Endothelial cell of umbilical vein (primary cell): Measurements from ENCODE around the gene MAML3. TPM values are rescaled to one million over a fixed set of nuclear protein-coding genes. Genes with fewer than 3 reads are reported as not detected.

Experiments used
- BruUV-seq: library from RNA; stranded (reverse); fragments of 400-500 nt; replicated peaks from 2 replicates; lab custom pipeline; 2021; lab: Mats Ljungman, UMichigan
- CTCF ChIA-PET: fragments of 300-600, 350-600 bp; sonication (Branson Sonifier 250); formaldehyde crosslinking; loops from one replicate; lab custom pipeline; 2021; ENCODE audit warnings: antibody characterized with exemption, inconsistent platforms; lab: Charles Lee
- POLR2A ChIA-PET: fragments of 300-600, 350-600 bp; sonication (Branson Sonifier 250); formaldehyde crosslinking; loops from one replicate; lab custom pipeline; 2021; ENCODE audit warnings: antibody characterized with exemption, inconsistent platforms; lab: Charles Lee
- DNase-seq: peaks from one replicate; pipeline ENCODE4 v3.0.0-alpha.2; 2011; ENCODE audit warnings: low read depth, low spot score
- FAIRE-seq: peaks from 2 replicates; lab custom pipeline; 2011; peaks lifted over from hg19 to GRCh38; lab: Jason Lieb, UNC
- H2AFZ ChIP-seq: 2 replicates; pipeline ENCODE4 v1.6.0; 2012; ENCODE audit warnings: low read depth, low read length, control low read depth, inconsistent platforms
- H3K27ac ChIP-seq: 2 replicates; pipeline ENCODE4 v1.5.1; 2011; ENCODE audit warnings: low read depth, mild to moderate bottlenecking, control low read depth, low read length, moderate library complexity; ENCODE audit not compliant: insufficient read depth
- H3K27me3 ChIP-seq, 2 experiments: 2 replicates each; pipeline versions ENCODE4 v1.6.0 to v1.6.1; 2011; ENCODE audit warnings: low read length in 2 of 2, mixed read lengths in 1 of 2; ENCODE audit not compliant: control insufficient read depth in 2 of 2, insufficient read depth in 2 of 2
- H3K36me3 ChIP-seq, 2 experiments: 2 replicates in 1 of 2; 3 replicates in 1 of 2; pipeline ENCODE4 v1.5.1; 2011; ENCODE audit warnings: low read length in 2 of 2, mild to moderate bottlenecking in 1 of 2, moderate library complexity in 1 of 2; ENCODE audit not compliant: control insufficient read depth in 2 of 2, insufficient read depth in 2 of 2; ENCODE audit errors: extremely low read depth in 1 of 2
- H3K4me1 ChIP-seq: 3 replicates; pipeline ENCODE4 v1.5.1; 2011; ENCODE audit warnings: mild to moderate bottlenecking, low read length; ENCODE audit not compliant: control insufficient read depth, insufficient read depth; ENCODE audit errors: extremely low read depth
- H3K4me2 ChIP-seq: 2 replicates; pipeline ENCODE4 v1.6.1; 2011; ENCODE audit warnings: low read length, control low read depth, mixed read lengths; ENCODE audit not compliant: insufficient read depth
- H3K4me3 ChIP-seq, 3 experiments: fragments of 200-600 bp in 1 of 3; sonication (generic), shearing (Covaris generic) in 1 of 3; replicated peaks in 1 of 3; 2 replicates each; pipeline ENCODE4 v1.5.1; 2011 to 2016; ENCODE audit warnings: control low read depth in 3 of 3, low read length in 3 of 3, mild to moderate bottlenecking in 2 of 3, inconsistent platforms in 1 of 3, low read depth in 1 of 3, moderate library complexity in 1 of 3; ENCODE audit not compliant: insufficient read depth in 1 of 3
- H3K79me2 ChIP-seq: 2 replicates; pipeline ENCODE4 v1.6.0; 2012; ENCODE audit warnings: low read length, inconsistent platforms; ENCODE audit not compliant: control insufficient read depth, insufficient read depth
- H3K9ac ChIP-seq: replicated peaks from 2 replicates; pipeline ENCODE3; 2011; ENCODE audit warnings: low read length, control low read depth; ENCODE audit not compliant: insufficient read depth; ENCODE audit errors: extremely low read depth
- H3K9me1 ChIP-seq: replicated peaks from 3 replicates; pipeline ENCODE4 v1.6.0; 2011; ENCODE audit warnings: mild to moderate bottlenecking, low read length; ENCODE audit not compliant: control insufficient read depth, insufficient read depth; ENCODE audit errors: extremely low read depth
- H3K9me3 ChIP-seq: replicated peaks from 2 replicates; pipeline ENCODE4 v1.5.1; 2012; ENCODE audit warnings: low read length, inconsistent platforms; ENCODE audit not compliant: control insufficient read depth, insufficient read depth
- H4K20me1 ChIP-seq: replicated peaks from 2 replicates; pipeline ENCODE3; 2011; ENCODE audit warnings: mild to moderate bottlenecking, low read length; ENCODE audit not compliant: control insufficient read depth, insufficient read depth; ENCODE audit errors: extremely low read depth
- CTCF ChIP-seq, 2 donors: IDR thresholded peaks; 1 replicate in 1 of 2; 2 replicates in 1 of 2; pipeline ENCODE4 v1.5.1; 2011; ENCODE audit warnings: low read length in 2 of 2, mild to moderate bottlenecking in 2 of 2, moderate library complexity in 2 of 2, control low read depth in 1 of 2, inconsistent platforms in 1 of 2, low read depth in 1 of 2; ENCODE audit not compliant: insufficient read depth in 1 of 2; ENCODE audit errors: extremely low read depth in 1 of 2
- EZH2 ChIP-seq: IDR thresholded peaks from 2 replicates; pipeline ENCODE4 v1.6.1; 2012; ENCODE audit warnings: borderline replicate concordance, low read depth, mild to moderate bottlenecking, moderate library complexity, low read length, inconsistent platforms; ENCODE audit not compliant: severe bottlenecking
- FOS ChIP-seq: IDR thresholded peaks from 2 replicates; pipeline ENCODE4 v1.6.1; 2011; ENCODE audit warnings: mild to moderate bottlenecking, low read length, moderate library complexity, borderline replicate concordance; ENCODE audit not compliant: insufficient read depth
- GATA2 ChIP-seq: IDR thresholded peaks from 2 replicates; pipeline ENCODE4 v1.7.0; 2011; ENCODE audit warnings: low read depth, mild to moderate bottlenecking, moderate library complexity, mixed read lengths, low read length; ENCODE audit not compliant: insufficient read length, insufficient read depth
- JUN ChIP-seq: IDR thresholded peaks from 2 replicates; pipeline ENCODE4 v1.6.1; 2011; ENCODE audit warnings: borderline replicate concordance, low read depth; ENCODE audit not compliant: insufficient read length, insufficient read depth
- MAX ChIP-seq: IDR thresholded peaks from 2 replicates; pipeline ENCODE4 v1.6.1; 2011; ENCODE audit not compliant: insufficient read depth, insufficient read length
- MYC ChIP-seq: IDR thresholded peaks from one replicate; pipeline ENCODE4 v1.6.1; 2011; ENCODE audit warnings: mild to moderate bottlenecking, low read depth, low read length
- POLR2A ChIP-seq: IDR thresholded peaks from 2 replicates; pipeline ENCODE4 v1.6.1; 2012; ENCODE audit warnings: low read depth, mild to moderate bottlenecking, control low read depth, low read length
- POLR2AphosphoS5 ChIP-seq: IDR thresholded peaks from 2 replicates; pipeline ENCODE4 v1.6.1; 2012; ENCODE audit warnings: low read depth, mild to moderate bottlenecking, control low read depth, low read length, moderate library complexity; ENCODE audit not compliant: insufficient read depth
- dilution Hi-C: fragments of 300-500 bp; cut with MboI; formaldehyde crosslinking; loops from one replicate; pipeline ENCODE4 v1.15.0; 2019; ENCODE audit warnings: low sequenced_read_pairs; ENCODE audit not compliant: extremely low pct_ligation_motif_present
- intact Hi-C: fragments of 100-400 bp; cut with micrococcal nuclease; formaldehyde crosslinking; loops from one replicate; pipeline ENCODE4 v1.10.0; 2022
- polyA plus RNA-seq, 4 experiments: library from polyadenylated mRNA; depleted of rRNA in 3 of 4; stranded (reverse) in 3 of 4; unstranded in 1 of 4; fragments of >200 nt; gene quantifications; 2 replicates each; pipeline versions ENCODE4 v1.2.1 to v1.2.3, GENCODE V29; 2011 to 2012; ENCODE audit warnings: missing spikeins in 1 of 4
- total RNA-seq: library from RNA; stranded (reverse); gene quantifications from 2 replicates; pipeline ENCODE4 v1.2.3, GENCODE V29; 2021

Gene MAML3
- total and polyA plus RNA-seq, 2 donors (not counting 3 experiments of a cell fraction or from before 2014, with no cell fraction given), result 14.0 to 20.3 TPM

- BruUV-seq, result no TSS peak
- ChIA-PET CTCF (interaction anchor here (1.3 to 2.8 kb wide), 5 partner anchors 11 to 164 kb away, joined by 3 to 10 read pairs (median 5); no protein-coding TSS in a partner anchor), POLR2A (no interaction called here)
- no peaks in the 10 kb centered on the region for H3K36me3 ChIP-seq
- no peak overlapping the region for H2AFZ ChIP-seq
- H3K9me3 ChIP-seq, result no peaks in the 10 kb centered on the region
- no peaks in the 10 kb centered on the region for H4K20me1 ChIP-seq
- H3K4me1 ChIP-seq, result peaks cover 60% of the 10 kb centered on the region
- peak overlapping the region; percentile 78 for H3K9ac ChIP-seq
- TF ChIP-seq EZH2, result no peak
- no peak for TF ChIP-seq POLR2A
- TF ChIP-seq FOS, result no peak
- TF ChIP-seq MYC, result no peak
- TF ChIP-seq GATA2, result no peak
- no peak for TF ChIP-seq POLR2AphosphoS5
- no peak for TF ChIP-seq JUN
- intact Hi-C loops, result no loop called here
- H3K4me3 ChIP-seq, result no peak overlapping the region
- H3K9me1 ChIP-seq, result no peaks in the 10 kb centered on the region
- peak overlapping the region; percentile 89 for H3K27ac ChIP-seq
- no peaks in the 10 kb centered on the region for H3K27me3 ChIP-seq
- FAIRE-seq (no peak), DNase-seq (no peak)
- dilution Hi-C loops, result no loop called here
- H3K79me2 ChIP-seq, result peaks cover 25% of the 10 kb centered on the region
- peak overlapping the region; percentile 65 for H3K4me2 ChIP-seq
These were observed 64.8 kb downstream of the MAML3 start for GRCh38 chr4:140089216-140089615.

- dilution Hi-C loops, result no loop called here
- FAIRE-seq, result no peak
- Histone ChIP-seq H3K9ac (no peak overlapping the region), H3K27ac (no peak overlapping the region), H3K79me2 (peaks cover 23% of the 10 kb centered on the region), H2AFZ (no peak overlapping the region), H3K9me3 (no peaks in the 10 kb centered on the region), H4K20me1 (no peaks in the 10 kb centered on the region), H3K4me1 (peaks cover 61% of the 10 kb centered on the region), H3K36me3 (no peaks in the 10 kb centered on the region), H3K27me3 (no peaks in the 10 kb centered on the region), H3K4me3 (no peak overlapping the region), H3K9me1 (no peaks in the 10 kb centered on the region), H3K4me2 (no peak overlapping the region)
- DNase-seq, result no peak
- CTCF ChIA-PET, result interaction anchor here (0.8 to 2.8 kb wide), 5 partner anchors 10 to 354 kb away, joined by 3 to 10 read pairs (median 4); no protein-coding TSS in a partner anchor
- BruUV-seq, result no TSS peak
- POLR2A ChIA-PET, result no interaction called here
- TF ChIP-seq POLR2A (no peak), FOS (no peak), GATA2 (no peak), MYC (no peak), EZH2 (no peak), JUN (no peak), POLR2AphosphoS5 (no peak), CTCF (IDR thresholded peaks at IDR 0.05; ENCODE audit: extremely low read depth in 1 of 2, insufficient read depth in 1 of 2, low read depth in 1 of 2, low read length in 2 of 2) (no peak), MAX (no peak)
- intact Hi-C loops, result no loop called here
These were observed 65.5 kb downstream of the MAML3 start for GRCh38 chr4:140088323-140088967.
